DND-41 (cell line): Measurements from ENCODE around the gene ARMC2.

Experiments
- CTCF ChIP-seq: IDR thresholded peaks from 2 replicates; pipeline ENCODE4 v1.5.1; 2012; ENCODE audit warnings: borderline replicate concordance, low read length, moderate library complexity, mild to moderate bottlenecking; ENCODE audit not compliant: poor library complexity, severe bottlenecking; ENCODE audit errors: extremely low read depth
- EZH2 ChIP-seq: IDR thresholded peaks from 3 replicates; pipeline ENCODE4 v1.6.1; 2012; ENCODE audit warnings: borderline replicate concordance, low read depth, mild to moderate bottlenecking, moderate library complexity, low read length, inconsistent platforms; ENCODE audit not compliant: severe bottlenecking

- TF ChIP-seq CTCF (no peak), EZH2 (no peak)
Observed at GRCh38 chr6:108927927-108928326, 79.7 kb downstream of the ARMC2 start.
